HG03469 (cell line): Measurements from ENCODE around the gene FCF1.

Experiments used
- ATAC-seq: cut with Tn5 transposase; IDR thresholded peaks from one replicate; pipeline ENCODE4 v1.9.1; 2021; ENCODE audit warnings: mild to moderate bottlenecking, moderate library complexity, moderate number of reproducible peaks; ENCODE audit not compliant: unreplicated experiment

FCF1 gene

DNA sequence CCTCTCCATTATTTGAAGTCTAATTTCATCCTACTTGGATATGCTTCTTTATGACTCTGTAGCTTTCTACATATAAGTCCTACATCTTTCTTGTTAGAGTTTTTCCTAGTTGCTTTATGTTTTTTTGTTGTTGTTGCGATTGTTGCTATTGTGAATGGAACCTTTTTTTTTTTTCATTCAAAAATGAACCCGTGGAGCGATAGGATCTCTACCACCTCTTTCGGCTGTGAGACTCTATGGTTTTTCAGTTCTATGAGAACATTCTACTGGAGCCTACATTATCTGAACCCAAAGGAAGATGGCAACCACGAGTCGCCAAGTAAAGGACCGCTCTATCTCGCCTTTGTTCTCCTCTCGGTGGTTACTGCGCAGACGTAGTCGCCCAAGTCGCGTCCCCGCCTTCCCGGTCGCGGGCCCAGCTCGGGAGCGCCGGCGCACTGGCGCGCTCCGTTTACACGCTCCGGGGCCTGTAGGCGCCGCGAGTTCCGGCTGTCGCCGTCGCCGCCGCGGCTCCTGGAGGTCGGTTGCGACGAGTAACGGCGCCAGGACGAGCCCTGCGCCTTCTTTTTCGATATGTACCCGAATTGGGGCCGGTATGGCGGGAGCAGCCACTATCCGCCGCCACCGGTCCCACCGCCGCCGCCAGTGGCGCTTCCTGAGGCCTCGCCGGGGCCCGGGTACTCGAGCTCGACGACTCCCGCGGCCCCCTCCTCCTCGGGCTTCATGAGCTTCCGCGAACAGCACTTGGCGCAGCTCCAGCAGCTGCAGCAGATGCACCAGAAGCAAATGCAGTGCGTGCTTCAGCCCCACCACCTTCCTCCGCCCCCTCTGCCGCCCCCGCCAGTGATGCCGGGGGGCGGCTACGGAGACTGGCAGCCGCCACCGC, 50.2 kb downstream of the FCF1 start, which contains the start of gene YLPM1:
Gene YLPM1 (plus strand): TSS at position 400 of the 886 bp plus-strand sequence. CDS start 174 bp downstream, at position 574.
- peak; percentile 75 for ATAC-seq

DNA sequence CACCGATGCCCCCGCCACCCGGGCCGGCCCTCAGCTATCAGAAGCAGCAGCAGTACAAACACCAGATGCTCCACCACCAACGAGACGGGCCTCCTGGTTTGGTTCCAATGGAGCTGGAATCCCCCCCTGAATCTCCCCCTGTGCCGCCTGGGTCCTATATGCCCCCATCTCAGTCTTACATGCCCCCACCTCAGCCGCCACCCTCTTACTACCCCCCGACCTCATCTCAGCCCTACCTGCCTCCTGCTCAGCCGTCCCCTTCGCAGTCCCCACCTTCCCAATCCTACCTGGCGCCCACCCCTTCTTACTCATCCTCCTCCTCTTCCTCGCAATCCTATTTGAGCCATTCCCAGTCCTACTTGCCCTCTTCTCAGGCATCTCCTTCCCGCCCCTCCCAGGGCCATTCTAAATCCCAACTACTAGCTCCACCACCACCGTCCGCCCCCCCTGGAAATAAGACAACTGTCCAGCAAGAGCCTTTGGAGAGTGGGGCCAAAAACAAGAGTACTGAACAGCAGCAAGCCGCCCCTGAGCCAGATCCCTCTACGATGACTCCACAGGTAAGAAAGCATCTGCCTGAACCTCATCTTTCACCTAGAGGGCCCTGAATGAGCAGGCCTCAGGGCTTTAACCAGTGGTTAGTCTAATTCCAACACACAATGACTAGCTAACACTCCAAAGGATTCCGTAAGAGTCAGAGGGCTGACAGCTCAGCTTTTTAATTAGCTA, 51.0 kb downstream of the FCF1 start:
- ATAC-seq = no peak

DNA sequence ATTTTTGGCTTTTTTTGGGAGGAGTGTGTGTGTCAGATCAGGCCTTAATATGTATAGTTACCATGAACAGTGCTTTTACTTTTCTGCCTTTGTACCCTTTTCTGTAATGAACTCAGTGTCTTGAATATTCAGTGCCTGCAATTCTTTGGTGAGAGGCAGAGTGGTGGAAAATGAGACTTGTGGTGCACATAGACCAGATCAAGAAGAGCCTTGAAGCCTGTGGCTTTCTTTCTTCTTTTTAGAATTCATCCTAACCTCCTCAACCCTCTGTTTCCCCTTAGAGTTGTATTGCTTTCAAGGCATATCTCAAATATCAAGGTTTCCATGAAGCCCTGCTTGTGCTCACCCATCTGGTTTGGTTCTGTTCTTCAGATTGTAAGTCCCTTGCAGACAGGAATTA, 52.8 kb downstream of the FCF1 start:
- ATAC-seq = no peak

DNA sequence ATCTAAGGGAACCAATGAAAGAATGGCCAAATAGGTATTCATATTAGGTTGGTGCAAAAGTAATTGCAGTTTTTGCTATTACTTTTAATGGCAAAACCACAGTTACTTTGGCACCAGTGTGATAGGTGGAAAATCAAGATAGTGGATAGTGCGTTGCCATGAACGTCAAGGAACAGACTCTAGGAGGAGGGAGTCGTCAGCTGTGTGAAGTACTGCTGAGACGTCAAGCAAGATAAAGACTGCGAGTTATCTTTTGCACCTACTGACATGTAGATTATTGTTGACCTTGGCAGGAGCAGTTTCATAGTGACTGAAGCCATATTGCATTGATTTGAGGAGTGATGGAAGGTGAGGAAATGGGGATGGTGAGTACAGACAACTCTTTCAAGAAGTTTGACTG, 58.5 kb downstream of the FCF1 start:
- ATAC-seq = no peak

DNA sequence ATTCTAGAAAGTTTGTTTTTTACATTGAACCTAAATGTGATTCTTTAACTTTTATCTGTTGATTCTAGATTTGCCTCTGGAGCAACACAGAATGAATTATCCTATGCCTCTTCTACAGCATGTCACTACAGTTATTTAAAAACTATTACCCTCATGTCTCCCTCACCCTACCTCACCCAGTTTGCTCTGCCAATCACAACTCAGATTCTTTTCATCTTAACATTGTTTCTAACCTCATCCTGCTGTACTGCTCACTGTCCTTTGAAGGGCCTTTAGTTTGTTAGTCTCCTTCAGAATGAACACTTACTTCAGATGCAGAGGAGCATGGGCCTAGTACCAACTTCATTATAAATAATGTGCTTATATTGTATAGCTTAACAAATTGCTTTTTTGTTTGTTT, 71.7 kb downstream of the FCF1 start:
- ATAC-seq = no peak

DNA sequence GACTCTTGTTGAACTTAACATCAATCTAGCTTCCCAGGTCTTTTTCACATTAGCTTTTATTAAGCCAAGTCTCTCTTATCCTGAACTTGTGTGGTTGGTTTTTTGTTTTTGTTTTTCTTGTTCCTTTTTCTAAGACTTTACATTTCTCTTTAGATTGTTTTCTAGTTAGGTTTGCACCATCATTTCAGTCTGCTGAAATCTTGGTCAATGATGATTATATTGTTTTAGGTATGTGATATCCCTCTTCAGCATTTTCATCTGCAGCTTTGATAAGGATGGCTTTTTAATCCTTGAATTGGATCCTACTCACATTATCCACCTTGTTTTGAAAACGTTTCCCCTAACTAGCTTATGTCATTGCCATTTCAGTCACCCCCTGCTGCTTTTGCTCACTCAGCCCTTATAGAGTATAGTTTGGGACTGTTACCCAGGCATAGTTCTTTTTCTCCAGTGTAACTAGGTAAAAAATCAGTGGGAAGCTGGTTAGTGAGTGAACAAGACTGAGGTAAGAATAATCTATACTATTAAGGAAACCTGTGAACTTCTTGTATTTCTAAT, 72.2 kb downstream of the FCF1 start:
- ATAC-seq = no peak

DNA sequence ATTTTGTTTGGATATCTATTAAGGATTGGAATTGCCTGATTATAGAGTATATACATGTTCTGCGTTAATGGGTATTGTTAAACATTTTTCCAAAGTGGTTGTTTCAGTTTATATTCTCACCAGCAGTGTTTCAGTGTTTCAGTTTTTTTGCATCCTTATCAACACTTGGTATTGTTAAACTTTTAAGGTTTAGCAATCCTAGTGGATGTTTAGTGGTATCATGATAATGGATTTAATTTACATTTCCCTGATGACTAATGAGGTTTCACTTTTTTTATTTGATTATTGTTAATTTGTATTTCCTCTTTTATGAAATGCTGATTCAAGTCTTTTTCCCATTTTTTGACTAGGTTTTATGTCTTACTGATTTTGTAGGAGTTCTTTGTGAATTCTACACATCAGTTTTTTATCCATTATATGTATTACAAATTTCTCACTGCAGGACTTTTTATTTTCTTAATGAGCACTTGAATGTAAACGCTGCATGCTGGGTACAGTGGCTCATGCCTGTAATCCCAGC, 73.9 kb downstream of the FCF1 start:
- ATAC-seq = no peak
